GM19455 (cell line): ENCODE data around the gene PHLDB2.
A peak's percentile ranks its signal among the peaks of the same experiment; 100 is the strongest.
"Not testable (repeated sequence)": the region's sequence is repeated elsewhere in the genome, so short reads cannot be mapped to it uniquely, and the experiment has no call there.

Experiments
- ATAC-seq: cut with Tn5 transposase; IDR thresholded peaks from one replicate; pipeline ENCODE4 v1.9.1; 2021; ENCODE audit not compliant: unreplicated experiment

Gene PHLDB2

GRCh38 chr3:111859061-111859973 is at the start of gene PHLDB2:
PHLDB2 (plus strand) TSS chr3:111859265; CDS start chr3:111884078, 24,813 bp downstream.
- ATAC-seq: peak; percentile 31

- ATAC-seq: no peak
Observed at GRCh38 chr3:111810909-111811308, 48.2 kb upstream of the PHLDB2 start.

GRCh38 chr3:111811811-111812210 is 47.3 kb upstream of the PHLDB2 start:
- ATAC-seq: no peak

GRCh38 chr3:111812701-111813100 is 46.4 kb upstream of the PHLDB2 start:
- ATAC-seq: no peak

DNA sequence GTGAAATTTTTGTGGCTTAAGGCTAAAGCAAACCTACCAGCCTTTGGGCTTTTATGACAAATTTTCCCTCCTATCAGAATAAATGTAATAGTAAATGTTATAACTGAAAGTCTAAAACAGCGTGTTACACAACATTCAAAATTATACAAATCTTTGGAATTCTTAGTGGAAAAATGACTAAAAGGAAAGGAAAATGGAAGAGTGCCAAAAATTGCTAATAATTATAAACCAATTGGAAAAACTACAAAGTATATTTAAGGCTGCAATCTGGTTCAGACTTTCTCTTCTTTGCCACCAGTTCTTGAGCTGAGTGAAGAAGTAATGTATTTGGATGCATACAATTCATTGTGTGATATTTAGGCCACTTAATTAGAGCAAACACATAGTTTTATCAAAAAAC is 45.6 kb upstream of the PHLDB2 start:
- no peak for ATAC-seq

DNA sequence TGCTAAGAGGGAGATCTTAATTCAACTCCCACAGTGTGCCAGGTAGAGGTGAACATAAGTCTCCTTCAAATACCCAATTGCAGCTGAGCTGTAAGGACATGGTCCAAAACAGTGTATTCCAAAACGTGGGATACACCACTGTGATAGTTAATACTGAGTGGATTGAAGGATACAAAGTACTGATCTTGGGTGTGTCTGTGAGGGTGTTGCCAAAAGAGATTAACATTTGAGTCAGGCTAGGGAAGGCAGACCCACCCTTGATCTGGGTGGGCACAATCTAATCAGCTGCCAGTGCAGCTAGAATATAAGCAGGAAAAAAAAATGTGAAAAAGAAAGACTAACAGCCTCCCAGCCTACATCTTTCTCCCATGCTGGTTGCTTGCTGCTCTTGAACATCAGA is 45.1 kb upstream of the PHLDB2 start:
- no peak for ATAC-seq

- not testable (repeated sequence) for ATAC-seq
Observed at GRCh38 chr3:111816771-111817170, 42.3 kb upstream of the PHLDB2 start.

DNA sequence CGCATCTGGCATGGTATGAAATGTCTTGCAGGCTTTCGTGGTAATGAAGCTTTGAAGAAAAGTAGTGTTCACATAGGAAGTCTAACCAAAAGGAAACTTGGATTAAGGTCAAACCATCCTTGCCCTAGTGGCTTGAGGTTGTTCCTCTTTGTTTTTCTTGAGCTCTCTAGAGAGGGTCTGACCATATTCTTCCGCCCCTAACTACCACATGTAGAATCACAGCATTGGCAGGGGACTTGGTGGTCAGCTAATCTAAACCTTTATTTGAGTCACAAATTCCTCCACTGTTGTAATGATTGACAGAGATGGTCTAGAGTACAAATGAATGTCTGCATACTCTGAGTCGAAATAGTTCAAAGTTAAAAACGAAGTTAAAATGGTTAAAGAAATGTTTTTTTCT is 39.1 kb upstream of the PHLDB2 start:
- ATAC-seq: no peak

GRCh38 chr3:111820651-111821050 is 38.4 kb upstream of the PHLDB2 start:
- ATAC-seq: no peak

DNA sequence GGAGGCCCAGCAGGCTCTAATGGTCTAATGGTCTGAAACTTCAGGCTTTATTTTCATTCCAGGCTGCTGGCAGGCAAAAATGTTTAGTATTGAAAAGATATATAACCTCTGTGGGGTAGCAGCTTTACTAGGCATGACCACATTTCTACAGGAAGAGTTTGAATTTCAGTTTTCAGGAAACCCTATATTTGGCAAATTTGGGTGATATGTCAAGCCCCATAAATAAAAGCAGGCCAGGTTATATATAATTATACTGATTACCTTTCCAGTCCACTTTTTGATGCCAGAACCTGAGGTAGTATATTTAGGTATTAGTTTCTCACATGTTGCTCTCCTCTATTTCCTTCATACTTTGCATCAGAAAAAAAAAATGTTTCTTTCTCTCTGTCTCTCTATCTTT is 37.2 kb upstream of the PHLDB2 start:
- no peak for ATAC-seq

- ATAC-seq: no peak
Observed at GRCh38 chr3:111822804-111823203, 36.3 kb upstream of the PHLDB2 start.

- ATAC-seq: no peak
Observed at GRCh38 chr3:111823341-111823855, 35.7 kb upstream of the PHLDB2 start.

GRCh38 chr3:111824351-111824750 is 34.7 kb upstream of the PHLDB2 start:
- ATAC-seq: no peak

DNA sequence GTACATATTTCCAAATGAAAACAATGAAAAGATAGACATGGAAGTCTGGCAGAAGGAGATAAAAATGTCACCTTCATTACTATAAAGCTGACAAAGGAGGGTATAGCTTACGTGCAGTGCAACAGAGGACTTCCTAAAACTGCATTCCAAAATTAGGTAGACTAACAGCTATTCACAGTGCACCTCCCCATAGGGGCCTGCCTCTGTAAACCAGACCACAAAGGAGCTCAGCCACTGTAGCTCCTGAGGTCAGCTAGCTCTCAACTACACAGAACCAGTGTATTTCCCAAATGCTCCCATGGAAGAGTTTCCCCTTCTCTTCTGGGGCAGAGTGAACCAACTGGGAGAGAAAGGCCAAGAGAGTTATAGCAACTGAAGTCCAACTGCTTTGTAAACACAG is 31.2 kb upstream of the PHLDB2 start:
- ATAC-seq: no peak

DNA sequence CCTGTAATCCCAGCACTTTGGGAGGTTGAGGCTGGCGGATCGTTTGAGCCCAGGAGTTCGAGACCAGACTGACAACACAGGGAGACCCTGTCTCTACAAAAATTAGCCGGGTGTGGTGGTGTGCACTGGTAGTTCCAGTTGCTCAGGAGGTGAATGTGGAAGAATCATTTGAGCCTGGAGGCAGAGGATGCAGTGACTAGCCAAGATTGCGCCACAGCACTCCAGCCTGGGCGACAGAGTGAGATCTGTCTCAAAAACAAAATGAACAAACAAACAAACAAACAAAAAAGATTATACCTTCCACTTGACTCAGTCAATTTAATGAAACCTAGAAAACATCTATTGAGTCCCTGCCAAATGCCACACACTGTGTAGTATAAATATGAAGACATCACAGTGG is 30.5 kb upstream of the PHLDB2 start:
- no peak for ATAC-seq

DNA sequence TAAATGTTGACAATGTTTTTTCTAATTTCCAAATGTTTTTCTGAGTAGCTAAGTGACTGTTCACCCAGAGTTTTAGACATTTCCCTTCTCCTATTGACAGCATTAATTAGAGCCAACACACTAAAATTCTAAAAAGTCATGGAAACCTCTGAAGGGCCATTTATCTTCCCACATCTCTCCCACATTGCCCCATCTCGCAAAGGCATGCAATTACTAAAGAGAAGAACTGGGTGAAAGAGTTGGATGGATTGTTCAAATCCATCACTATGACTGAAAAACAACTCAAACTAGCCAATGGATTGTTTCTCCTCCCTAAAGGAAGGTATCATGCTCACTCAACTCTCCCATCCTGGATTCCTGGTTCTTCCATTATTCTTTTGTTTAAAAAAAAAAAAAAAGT is 30.0 kb upstream of the PHLDB2 start:
- no peak for ATAC-seq

DNA sequence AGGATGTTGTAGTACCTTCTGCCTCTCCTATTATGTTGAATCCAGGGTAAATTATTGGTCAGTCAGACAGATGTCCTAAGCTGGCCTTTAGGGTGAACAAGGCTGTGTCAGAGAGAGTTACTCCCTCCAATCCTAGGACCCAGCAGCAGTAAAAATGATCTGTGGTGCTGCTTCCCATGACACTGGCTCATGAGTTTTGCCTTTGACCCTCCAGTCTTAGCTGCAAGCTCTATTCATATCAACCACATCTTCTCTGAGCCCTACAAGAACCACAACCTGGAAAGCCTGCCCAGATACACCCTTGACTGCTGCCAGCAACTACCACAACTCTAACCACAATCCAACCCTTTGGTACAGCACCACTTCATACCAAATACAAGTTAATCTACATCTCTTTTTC is 27.2 kb upstream of the PHLDB2 start:
- no peak for ATAC-seq

- ATAC-seq: no peak
Observed at GRCh38 chr3:111837112-111837511, 22.0 kb upstream of the PHLDB2 start.

DNA sequence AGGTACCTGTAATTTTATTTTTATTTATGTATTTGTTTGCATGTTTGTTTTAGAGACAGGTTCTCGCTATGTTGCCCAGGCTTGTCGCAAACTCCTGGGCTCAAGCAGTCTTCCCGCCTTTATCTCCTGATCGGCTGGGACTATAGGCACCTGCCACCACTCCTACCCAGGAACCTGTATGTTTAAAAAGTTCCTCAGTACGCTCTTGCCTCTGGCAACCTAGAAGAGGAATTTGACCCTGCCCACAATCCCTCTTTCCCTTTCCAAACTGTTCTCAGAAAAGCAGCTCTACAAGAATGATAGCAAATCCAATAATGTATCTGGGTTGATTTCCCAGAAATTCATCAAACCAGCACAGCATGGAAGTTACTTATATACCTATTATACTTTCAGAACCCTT is 20.9 kb upstream of the PHLDB2 start:
- ATAC-seq: no peak

- ATAC-seq: no peak
Observed at GRCh38 chr3:111846039-111846438, 13.0 kb upstream of the PHLDB2 start.

- no peak for ATAC-seq
Observed at GRCh38 chr3:111846717-111847116, 12.3 kb upstream of the PHLDB2 start.

DNA sequence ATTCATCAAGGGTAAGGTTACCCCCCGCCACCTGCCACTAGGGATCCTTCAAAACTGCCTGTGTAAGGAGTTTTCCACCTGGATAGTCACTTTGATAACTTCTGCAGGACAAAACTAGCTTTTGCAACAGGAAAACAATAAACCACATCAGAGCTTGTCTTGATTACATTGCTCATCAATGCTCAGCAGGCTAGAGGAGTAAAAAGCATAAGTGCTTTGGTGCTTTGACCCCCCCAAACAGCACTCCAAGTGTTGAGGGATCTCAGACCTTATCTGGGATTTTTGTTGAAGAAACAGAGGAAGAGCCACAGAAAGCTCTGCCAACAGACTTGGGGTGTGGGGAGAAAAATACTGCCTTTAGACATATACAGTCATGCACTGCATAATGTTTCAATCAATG is 10.8 kb upstream of the PHLDB2 start:
- no peak for ATAC-seq

- no peak for ATAC-seq
Observed at GRCh38 chr3:111848778-111849177, 10.3 kb upstream of the PHLDB2 start.
